ENCODE measurements around the gene PUM1. TPM values are rescaled to one million over a fixed set of nuclear protein-coding genes. Genes with fewer than 3 reads are reported as not detected.
"Not testable (repeated sequence)": the region's sequence is repeated elsewhere in the genome, so short reads cannot be mapped to it uniquely, and the experiment has no call there.

Gene PUM1
- total RNA-seq, 2 donors from 2014 or later: 100 to 104 TPM

GRCh38 chr1:31095298-31095981 lies 29.9 kb upstream of the PUM1 start:
- H3K4me1 Mint-ChIP-seq (ENCODE audit: low read depth): no peaks in the 10 kb centered on the region
- H3K4me3 Mint-ChIP-seq: no peak overlapping the region
- H3K27ac Mint-ChIP-seq: no peak overlapping the region
- H3K27me3 Mint-ChIP-seq (ENCODE audit: low read depth): no peaks in the 10 kb centered on the region
- no peaks in the 10 kb centered on the region for H3K36me3 Mint-ChIP-seq (ENCODE audit: insufficient read depth in 2 of 2)
- ATAC-seq (replicated peaks in 1 of 2): no peak
- no peaks in the 10 kb centered on the region for H3K9me3 Mint-ChIP-seq
- no peak for DNase-seq

- H3K36me3 Mint-ChIP-seq (ENCODE audit: insufficient read depth in 2 of 2); H3K27ac Mint-ChIP-seq; H3K4me3 Mint-ChIP-seq; DNase-seq; H3K9me3 Mint-ChIP-seq; ATAC-seq (replicated peaks in 1 of 2); H3K27me3 Mint-ChIP-seq (ENCODE audit: low read depth); H3K4me1 Mint-ChIP-seq (ENCODE audit: low read depth): not testable (repeated sequence)
Observed at GRCh38 chr1:31088081-31088480, 22.6 kb upstream of the PUM1 start.

- H3K4me1 Mint-ChIP-seq (ENCODE audit: low read depth): no peaks in the 10 kb centered on the region
- H3K9me3 Mint-ChIP-seq: no peaks in the 10 kb centered on the region
- no peaks in the 10 kb centered on the region for H3K36me3 Mint-ChIP-seq (ENCODE audit: insufficient read depth in 2 of 2)
- DNase-seq: no peak
- no peak overlapping the region for H3K4me3 Mint-ChIP-seq
- no peak for ATAC-seq (replicated peaks in 1 of 2)
- H3K27ac Mint-ChIP-seq: no peak overlapping the region
- H3K27me3 Mint-ChIP-seq (ENCODE audit: low read depth): no peaks in the 10 kb centered on the region
Observed at GRCh38 chr1:31084782-31085569, 19.5 kb upstream of the PUM1 start.

GRCh38 chr1:31082385-31082784 lies 16.9 kb upstream of the PUM1 start:
- no peak for DNase-seq
- no peaks in the 10 kb centered on the region for H3K36me3 Mint-ChIP-seq (ENCODE audit: insufficient read depth in 2 of 2)
- no peaks in the 10 kb centered on the region for H3K27me3 Mint-ChIP-seq (ENCODE audit: low read depth)
- no peak for ATAC-seq (replicated peaks in 1 of 2)
- H3K4me3 Mint-ChIP-seq: no peak overlapping the region
- H3K4me1 Mint-ChIP-seq (ENCODE audit: low read depth): no peaks in the 10 kb centered on the region
- H3K27ac Mint-ChIP-seq: no peak overlapping the region
- H3K9me3 Mint-ChIP-seq: no peaks in the 10 kb centered on the region

GRCh38 chr1:31073044-31073443 lies 7.5 kb upstream of the PUM1 start:
- Mint-ChIP-seq H3K27me3 (ENCODE audit: low read depth) (no peaks in the 10 kb centered on the region), H3K4me3 (no peak overlapping the region), H3K27ac (no peak overlapping the region), H3K9me3 (no peaks in the 10 kb centered on the region), H3K4me1 (ENCODE audit: low read depth) (no peaks in the 10 kb centered on the region), H3K36me3 (ENCODE audit: insufficient read depth in 2 of 2) (no peaks in the 10 kb centered on the region)
- ATAC-seq (replicated peaks in 1 of 2): no peak
- DNase-seq: no peak

- H3K9me3 Mint-ChIP-seq: no peaks in the 10 kb centered on the region
- no peak overlapping the region for H3K27ac Mint-ChIP-seq
- H3K4me1 Mint-ChIP-seq (ENCODE audit: low read depth): no peaks in the 10 kb centered on the region
- ATAC-seq (replicated peaks in 1 of 2) (no peak), DNase-seq (no peak)
- H3K4me3 Mint-ChIP-seq: no peak overlapping the region
- no peaks in the 10 kb centered on the region for H3K27me3 Mint-ChIP-seq (ENCODE audit: low read depth)
- no peaks in the 10 kb centered on the region for H3K36me3 Mint-ChIP-seq (ENCODE audit: insufficient read depth in 2 of 2)
Observed at GRCh38 chr1:31072304-31072746, 6.8 kb upstream of the PUM1 start.

- ATAC-seq (replicated peaks in 1 of 2): no peak
- no peak overlapping the region for H3K4me3 Mint-ChIP-seq
- H3K4me1 Mint-ChIP-seq (ENCODE audit: low read depth): peaks cover 8% of the 10 kb centered on the region
- H3K27me3 Mint-ChIP-seq (ENCODE audit: low read depth): no peaks in the 10 kb centered on the region
- H3K36me3 Mint-ChIP-seq (ENCODE audit: insufficient read depth in 2 of 2): peaks cover 5 to 6% of the 10 kb centered on the region in 2 donors
- DNase-seq: no peak
- no peak overlapping the region for H3K27ac Mint-ChIP-seq
- no peaks in the 10 kb centered on the region for H3K9me3 Mint-ChIP-seq
Observed at GRCh38 chr1:31069392-31069791, 3.9 kb upstream of the PUM1 start.

GRCh38 chr1:31064718-31065309 lies 703 bp downstream of the PUM1 start:
- Mint-ChIP-seq H3K4me1 (ENCODE audit: low read depth) (peaks cover 33% of the 10 kb centered on the region), H3K4me3 (peak overlapping the region; percentile 99 to 100), H3K27ac (peak overlapping the region; percentile 100), H3K36me3 (ENCODE audit: insufficient read depth in 2 of 2) (peaks cover 6 to 11% of the 10 kb centered on the region in 2 donors), H3K27me3 (ENCODE audit: low read depth) (no peaks in the 10 kb centered on the region), H3K9me3 (no peaks in the 10 kb centered on the region)
- DNase-seq (peak in 1 of 2 donors; percentile 36), ATAC-seq (replicated peaks in 1 of 2) (peak in 1 of 2 donors; percentile 3)

- Mint-ChIP-seq H3K4me1 (ENCODE audit: low read depth) (peaks cover 38% of the 10 kb centered on the region), H3K4me3 (peak overlapping the region; percentile 99 to 100), H3K36me3 (ENCODE audit: insufficient read depth in 2 of 2) (peaks cover 6 to 13% of the 10 kb centered on the region in 2 donors), H3K27me3 (ENCODE audit: low read depth) (no peaks in the 10 kb centered on the region), H3K27ac (peak overlapping the region; percentile 100), H3K9me3 (no peaks in the 10 kb centered on the region)
- no peak for ATAC-seq (replicated peaks in 1 of 2)
- no peak for DNase-seq
Observed at GRCh38 chr1:31064111-31064717, 1.3 kb downstream of the PUM1 start.

- ATAC-seq (replicated peaks in 1 of 2) (no peak), DNase-seq (no peak)
- Mint-ChIP-seq H3K27me3 (ENCODE audit: low read depth) (no peaks in the 10 kb centered on the region), H3K27ac (peak overlapping the region; percentile 100), H3K4me3 (peak overlapping the region; percentile 99 to 100), H3K36me3 (ENCODE audit: insufficient read depth in 2 of 2) (peaks cover 6 to 18% of the 10 kb centered on the region in 2 donors), H3K9me3 (no peaks in the 10 kb centered on the region), H3K4me1 (ENCODE audit: low read depth) (peaks cover 44% of the 10 kb centered on the region)
Observed at GRCh38 chr1:31063631-31064030, 1.9 kb downstream of the PUM1 start.

GRCh38 chr1:31062867-31063380 lies 2.6 kb downstream of the PUM1 start:
- Mint-ChIP-seq H3K36me3 (ENCODE audit: insufficient read depth in 2 of 2) (peaks cover 6 to 25% of the 10 kb centered on the region in 2 donors), H3K9me3 (no peaks in the 10 kb centered on the region), H3K27me3 (ENCODE audit: low read depth) (no peaks in the 10 kb centered on the region), H3K4me3 (peak overlapping the region; percentile 99 to 100), H3K4me1 (ENCODE audit: low read depth) (peaks cover 51% of the 10 kb centered on the region), H3K27ac (peak overlapping the region; percentile 100)
- ATAC-seq (replicated peaks in 1 of 2): no peak
- DNase-seq: no peak

GRCh38 chr1:31062162-31062866 lies 3.2 kb downstream of the PUM1 start:
- not testable (repeated sequence) for DNase-seq

More at GRCh38 chr1:31062162-31062866, 3.2 kb downstream of the PUM1 start:
- H3K9me3 Mint-ChIP-seq; ATAC-seq (replicated peaks in 1 of 2); H3K27me3 Mint-ChIP-seq (ENCODE audit: low read depth): not testable (repeated sequence)
- Mint-ChIP-seq H3K4me1 (ENCODE audit: low read depth) (peaks cover 57% of the 10 kb centered on the region), H3K4me3 (peak overlapping the region; percentile 99 to 100), H3K27ac (peak overlapping the region; percentile 100), H3K36me3 (ENCODE audit: insufficient read depth in 2 of 2) (peaks cover 8 to 31% of the 10 kb centered on the region in 2 donors)
